HG03039 (cell line): ENCODE measurements around the gene IGFBP7.

Experiments used
- ATAC-seq: cut with Tn5 transposase; IDR thresholded peaks from one replicate; pipeline ENCODE4 v1.9.1; 2021; ENCODE audit warnings: mild to moderate bottlenecking, moderate library complexity; ENCODE audit not compliant: unreplicated experiment

IGFBP7 gene, protein sequence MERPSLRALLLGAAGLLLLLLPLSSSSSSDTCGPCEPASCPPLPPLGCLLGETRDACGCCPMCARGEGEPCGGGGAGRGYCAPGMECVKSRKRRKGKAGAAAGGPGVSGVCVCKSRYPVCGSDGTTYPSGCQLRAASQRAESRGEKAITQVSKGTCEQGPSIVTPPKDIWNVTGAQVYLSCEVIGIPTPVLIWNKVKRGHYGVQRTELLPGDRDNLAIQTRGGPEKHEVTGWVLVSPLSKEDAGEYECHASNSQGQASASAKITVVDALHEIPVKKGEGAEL

DNA sequence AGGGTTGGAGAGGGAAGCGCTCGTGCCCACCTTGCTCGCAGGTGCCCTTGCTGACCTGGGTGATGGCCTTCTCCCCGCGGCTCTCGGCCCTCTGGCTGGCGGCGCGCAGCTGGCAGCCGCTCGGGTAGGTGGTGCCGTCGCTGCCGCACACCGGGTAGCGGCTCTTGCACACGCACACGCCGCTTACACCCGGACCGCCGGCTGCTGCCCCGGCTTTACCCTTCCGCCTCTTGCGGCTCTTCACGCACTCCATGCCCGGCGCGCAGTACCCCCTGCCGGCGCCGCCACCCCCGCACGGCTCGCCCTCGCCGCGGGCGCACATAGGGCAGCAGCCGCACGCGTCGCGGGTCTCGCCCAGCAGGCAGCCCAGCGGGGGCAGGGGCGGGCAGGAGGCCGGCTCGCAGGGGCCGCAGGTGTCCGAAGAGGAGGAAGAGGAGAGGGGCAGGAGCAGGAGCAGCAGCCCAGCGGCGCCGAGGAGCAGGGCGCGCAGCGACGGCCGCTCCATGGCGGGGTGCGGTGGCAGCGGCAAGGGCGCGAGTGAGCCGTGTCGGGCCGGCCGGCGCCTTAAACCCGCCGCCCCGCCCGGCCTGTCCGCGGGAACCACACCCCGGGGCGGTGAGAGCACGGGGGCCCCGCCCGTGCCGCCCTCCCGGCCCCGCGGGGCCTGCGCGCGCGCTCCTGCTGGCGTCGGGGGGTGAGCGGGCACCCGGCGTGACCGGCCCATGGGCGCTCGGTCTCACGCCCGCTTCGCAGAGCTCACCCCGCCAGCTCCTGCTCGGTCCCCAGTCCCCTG lies at the start of gene IGFBP7:
Gene IGFBP7, minus strand, starts transcription at position 539 of the 793 bp plus-strand sequence. Its CDS starts 34 bp downstream, at position 505.
- ATAC-seq = no peak

DNA sequence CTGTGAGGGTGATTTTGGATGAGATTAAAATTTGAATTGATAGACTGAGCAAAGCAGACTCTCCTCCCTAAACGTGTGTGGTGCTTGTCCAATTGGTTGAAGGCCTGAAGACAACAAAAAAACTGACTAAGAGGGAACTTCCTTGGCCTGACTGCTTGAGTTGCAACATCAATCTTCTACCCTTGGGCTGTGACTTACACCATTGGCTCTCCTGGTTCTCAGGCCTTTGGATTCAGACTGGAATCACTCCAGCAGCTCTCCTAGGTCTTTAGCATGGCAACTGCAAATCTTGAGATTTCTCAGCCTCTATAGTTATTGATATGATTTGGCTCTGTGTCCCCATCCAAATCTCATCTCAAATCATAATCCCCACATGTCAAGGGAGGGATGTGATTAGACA lies 49.7 kb upstream of the IGFBP7 start:
- no peak for ATAC-seq

DNA sequence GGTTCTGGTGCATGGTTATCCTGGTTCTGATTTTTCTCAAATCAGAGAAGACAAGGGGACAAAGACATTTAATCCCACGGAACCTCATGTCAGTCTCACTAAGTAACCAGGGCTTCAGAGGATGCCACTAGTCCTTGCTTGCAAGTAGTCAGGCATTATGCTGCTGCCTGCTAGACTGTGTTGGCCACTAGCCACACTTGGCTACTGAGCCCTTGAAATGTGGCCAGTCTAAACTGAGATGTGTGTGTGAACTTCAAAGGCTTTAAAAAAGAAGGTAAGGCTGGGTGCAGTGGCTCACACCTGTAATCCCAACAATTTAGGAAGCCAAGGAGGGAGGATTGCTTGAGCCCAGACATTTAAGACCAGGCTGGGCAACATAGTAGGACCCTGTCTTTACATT lies 48.6 kb upstream of the IGFBP7 start:
- no peak for ATAC-seq

DNA sequence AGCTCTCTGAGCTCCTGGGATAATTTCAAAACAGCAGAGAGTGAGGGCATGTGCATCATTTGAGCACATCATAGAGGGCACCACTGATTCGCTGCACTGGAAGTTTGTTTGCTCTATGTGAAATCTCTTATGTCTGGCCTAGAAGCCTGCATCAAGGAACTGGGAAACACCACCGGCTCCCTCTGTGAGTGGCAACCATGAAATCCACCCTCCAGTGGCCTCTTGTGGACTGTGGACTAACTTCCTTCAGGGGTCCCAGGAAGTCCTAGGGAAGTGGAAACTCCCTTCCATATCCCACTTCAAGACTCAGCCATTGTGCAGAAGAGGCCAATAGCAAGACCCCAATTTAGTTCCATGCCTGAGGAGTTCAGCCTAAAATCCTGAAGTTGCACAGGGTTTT lies 48.0 kb upstream of the IGFBP7 start:
- no peak for ATAC-seq

DNA sequence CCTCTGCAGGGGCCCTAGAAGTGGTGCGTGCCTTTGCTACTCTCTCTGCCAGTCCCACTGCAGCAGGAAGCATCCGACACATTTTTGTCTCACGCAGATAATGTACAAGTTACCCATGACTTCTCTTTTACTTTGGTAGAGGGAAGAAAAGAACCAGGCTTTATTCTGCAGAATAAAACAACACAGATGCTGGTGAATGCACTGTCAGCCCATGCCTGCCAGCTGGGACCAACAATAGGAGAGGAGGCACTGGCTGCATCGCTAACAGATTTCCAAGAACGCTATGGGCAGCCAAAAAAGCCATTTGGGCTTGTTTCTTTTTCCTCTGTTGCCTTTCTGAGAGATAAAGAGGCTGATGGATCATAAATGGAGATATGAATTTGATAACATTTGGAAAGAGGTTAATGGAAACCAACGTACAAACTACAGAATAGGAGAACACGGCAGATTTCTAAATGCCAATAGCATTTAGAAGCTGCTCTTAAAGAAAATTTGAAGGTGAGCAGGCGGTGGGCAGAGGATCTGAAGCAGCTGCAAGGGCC lies 47.5 kb upstream of the IGFBP7 start:
- no peak for ATAC-seq

DNA sequence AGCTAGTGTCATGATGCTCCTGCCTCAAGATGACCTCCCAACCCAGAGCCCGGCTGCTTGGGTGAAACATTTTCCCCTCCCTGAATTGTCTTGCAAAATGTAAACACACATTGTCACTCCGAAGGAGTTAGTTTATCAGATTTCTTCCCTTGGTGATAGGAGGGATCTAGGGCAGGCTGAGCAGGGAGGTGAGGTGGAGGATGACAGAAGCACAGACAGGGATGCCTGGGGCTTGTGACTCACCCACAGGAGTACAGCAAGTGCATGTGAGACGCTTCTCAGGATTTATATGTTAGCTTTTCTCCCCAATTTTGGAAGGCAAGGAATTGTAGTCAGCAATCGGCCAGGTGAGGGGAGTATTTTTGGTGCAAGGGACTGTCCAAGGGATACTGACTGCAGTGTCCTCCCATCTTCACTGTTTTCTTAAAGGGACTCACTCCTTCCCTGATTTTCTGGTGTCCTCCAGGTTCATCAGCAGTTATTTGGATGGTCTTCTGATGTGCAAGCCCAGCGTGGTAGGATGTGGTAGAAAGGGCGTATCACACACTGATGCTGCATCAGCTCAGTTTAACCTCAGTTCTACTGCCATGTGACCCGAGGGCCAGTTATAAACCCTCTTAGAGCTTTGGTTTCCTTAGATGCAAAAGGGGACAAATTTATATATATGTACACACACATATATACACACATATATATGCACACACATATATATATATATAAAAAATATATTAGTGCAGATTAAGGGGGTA lies 46.2 kb upstream of the IGFBP7 start:
- ATAC-seq = no peak

DNA sequence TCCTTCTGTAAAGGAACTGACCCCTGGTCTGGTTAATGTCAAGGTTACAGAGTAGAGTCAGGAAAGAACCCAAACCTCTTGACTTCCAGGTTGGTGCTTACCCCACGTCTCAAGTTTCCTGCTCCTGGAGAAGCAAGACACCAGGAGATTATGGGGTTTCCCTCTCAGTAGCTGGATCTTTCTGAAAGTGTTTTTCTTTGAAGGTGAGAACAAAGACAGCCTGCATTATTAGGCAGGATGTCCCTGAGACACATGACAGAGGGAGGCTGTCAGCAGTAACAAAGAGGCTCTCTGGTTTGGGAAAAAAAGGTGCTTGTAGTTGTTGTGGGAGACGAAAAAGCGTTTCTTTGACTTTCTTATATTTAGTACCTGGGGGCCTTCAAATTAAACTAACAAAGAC lies 44.7 kb upstream of the IGFBP7 start:
- no peak for ATAC-seq

DNA sequence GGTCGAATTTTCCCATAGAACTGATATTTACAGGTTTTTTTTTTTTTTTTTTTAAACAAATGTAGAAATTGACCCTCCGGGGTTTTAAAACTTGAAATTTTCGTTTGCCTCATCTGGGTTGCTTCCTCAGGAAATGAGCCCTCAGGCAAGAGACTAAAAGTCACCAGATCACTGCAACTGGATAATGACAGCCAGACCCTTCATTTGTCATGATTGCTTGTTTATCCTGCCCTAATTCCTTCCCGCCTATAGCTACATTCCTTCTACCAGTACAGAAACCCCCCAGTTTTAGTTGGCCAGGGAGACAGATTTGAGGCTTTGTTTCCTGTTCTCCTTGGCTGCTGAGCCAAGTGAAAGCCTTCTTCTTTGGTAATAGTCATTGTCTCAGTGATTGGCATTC lies 44.0 kb upstream of the IGFBP7 start:
- no peak for ATAC-seq

DNA sequence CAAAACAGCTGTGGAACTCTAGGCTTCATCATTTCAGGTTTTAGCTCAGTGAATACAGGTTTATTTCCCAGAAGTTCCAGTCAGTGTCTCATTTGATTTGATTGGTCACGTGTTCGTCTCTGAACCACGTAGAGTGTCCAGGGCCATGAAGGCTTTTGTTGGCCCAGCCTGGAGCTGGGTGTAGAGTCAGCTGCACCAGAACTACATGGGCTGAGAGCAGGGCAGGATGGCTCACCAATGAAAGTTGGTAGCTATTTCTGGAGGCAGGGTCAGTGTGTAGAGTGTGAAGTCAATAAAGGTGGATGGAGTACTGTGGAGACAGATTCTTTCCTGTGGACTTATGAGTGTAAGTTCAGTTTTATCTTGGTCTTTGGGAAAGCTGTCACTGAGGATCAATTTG lies 43.0 kb upstream of the IGFBP7 start:
- no peak for ATAC-seq

DNA sequence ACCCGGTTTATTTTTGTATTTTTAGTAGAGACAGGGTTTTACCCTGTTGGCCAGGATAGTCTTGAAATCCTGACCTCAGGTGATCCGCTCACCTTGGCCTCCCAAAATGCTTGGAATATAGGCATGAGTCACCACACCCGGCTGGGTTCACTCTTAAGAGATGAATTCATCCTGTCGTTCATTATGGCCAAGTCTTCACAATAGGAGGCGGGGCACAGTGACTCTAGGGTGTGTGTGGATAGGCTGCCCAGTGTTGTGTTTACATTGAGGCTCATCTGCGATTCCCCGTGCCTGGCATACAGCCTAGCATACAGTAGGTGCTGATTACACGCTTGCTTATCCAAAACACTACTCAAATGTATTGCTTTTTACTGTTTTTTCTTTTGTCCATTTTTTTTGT lies 41.3 kb upstream of the IGFBP7 start:
- no peak for ATAC-seq

DNA sequence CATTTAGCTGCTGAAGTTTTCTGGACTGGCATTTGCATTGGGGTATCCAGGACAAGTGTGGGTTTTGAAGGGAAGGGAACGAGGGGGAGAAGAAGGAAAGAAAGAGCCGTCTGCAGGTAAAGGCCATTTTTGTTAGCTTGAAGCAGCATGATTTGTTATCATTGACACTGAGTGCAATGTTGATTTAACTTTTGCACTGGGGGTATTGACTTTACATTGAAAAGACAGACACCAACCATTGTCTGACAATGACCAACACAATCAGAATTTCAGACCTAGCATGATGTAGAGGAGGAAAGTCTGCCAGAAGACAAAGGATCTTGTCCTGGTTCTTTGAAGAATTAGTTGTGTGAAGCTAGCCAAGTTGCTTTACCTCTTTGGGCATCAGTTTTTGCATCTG lies 39.6 kb upstream of the IGFBP7 start:
- ATAC-seq = no peak

DNA sequence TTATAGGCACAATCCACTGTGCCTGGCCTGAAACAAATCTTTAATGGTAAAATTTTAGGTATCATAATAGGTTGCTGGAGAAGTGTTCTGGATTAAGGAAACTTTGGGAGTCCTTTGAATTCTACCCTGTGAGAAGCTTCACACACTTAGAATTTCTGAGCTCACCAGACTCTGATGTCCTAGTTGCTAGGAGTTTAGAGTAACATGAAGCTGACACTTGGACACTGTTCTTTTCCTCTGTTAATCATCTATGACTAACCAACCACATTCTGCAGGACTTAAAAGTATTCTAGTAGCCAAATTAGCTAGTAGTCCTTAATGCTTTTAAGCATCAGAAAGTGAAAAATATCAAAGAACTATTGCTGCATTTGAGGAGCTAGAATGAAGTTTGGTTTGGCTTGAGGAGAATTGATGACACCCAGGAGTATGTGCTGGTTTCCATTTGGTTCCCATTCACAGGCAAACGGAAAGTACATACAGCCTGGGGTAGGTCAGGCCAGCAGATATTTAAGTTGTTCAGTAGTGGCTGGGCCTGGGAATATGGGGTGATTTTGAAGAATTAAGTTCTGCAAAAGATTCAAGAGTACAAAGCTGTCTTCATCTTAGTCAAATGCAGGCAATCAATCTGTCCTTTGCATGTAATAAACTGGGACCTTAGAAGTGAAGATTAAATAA lies 38.8 kb upstream of the IGFBP7 start:
- no peak for ATAC-seq

DNA sequence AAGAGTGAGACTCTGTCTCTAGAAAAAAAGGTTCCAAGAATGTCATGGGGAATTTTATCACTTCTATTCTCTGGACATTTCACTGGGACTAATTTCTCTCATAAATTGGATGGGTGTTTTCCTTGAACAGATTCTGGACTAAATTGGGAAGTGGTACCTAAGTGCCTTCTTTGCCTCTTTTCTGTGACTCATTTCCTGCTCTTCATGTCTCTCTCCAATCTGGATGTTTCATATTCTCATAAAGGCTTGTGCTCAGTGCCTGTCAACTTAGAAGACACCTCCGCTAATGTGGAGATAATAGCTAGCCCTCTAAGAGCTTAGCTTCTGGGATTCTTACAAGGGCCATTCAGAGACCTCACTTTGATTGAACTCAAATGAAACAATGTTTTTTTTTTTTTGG lies 38.0 kb upstream of the IGFBP7 start:
- no peak for ATAC-seq

DNA sequence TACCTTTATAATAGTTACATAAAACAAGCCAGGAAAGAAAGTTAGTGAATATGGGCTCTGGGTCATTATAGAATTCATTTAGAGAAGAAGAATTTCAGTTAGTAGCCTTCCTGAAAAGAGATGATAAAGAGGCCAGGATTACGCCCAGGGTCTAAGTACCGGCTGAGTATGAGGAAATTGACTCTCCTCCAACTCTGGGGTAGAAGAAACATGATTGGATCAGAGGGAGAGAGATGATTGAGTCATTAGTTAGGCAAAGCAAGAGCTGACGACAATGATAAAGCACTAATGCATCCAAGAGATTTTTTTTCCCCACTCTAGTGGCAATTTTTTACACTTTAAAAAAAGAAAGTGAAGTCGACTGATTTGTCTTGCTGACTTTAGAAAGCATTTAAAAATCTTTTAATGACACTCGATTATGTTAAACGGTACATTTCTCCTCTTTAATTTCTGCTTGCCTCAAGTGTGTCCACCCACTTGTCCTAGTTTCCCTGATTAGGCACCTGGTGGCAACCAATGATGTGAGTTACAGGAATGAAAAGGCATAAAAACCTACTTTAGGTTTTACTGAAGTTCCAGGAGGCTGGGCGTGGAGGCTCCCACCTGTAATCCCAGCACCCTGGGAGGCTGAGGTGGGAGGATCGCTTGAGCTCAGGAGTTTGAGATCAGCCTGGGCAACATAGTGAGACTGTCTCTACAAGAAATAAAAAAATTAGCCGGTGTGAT lies 37.3 kb upstream of the IGFBP7 start:
- no peak for ATAC-seq

DNA sequence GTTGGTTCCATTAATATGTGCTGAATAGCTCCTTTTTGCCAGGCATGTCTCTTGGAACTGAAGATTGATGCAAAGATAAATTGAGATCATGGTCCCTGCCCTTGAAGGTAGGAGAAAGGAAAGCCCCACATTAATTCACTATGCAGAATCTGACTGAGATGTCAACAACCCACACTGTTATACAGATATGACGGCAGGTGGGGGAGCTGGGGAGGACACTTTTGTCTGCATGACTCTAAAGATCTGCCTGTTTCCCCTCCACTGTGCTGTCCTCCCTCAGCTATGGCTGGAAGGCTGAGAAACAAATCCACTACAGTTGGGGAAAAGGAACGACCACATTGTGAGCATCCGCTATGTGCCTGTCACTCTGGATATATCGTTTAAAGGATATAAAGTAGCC lies 36.3 kb upstream of the IGFBP7 start:
- ATAC-seq = no peak

DNA sequence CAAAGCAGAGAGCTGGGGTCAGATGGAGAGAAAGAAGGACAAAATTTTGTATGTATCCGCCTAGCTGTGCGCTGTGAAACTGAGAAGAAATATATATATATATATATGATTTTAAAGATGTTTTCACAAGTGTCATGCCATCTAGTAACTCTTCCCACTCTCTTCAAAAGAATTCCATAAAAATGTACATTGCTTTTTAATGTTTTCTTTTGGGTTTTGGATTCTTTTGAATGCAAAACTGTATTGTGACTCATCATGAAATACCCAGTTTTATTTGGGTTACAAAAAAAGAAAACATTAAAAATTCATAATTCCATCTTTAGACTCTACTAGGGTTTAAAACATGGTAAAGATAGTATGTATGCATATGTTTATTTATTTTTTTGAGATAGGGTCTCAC lies 34.3 kb upstream of the IGFBP7 start:
- no peak for ATAC-seq

DNA sequence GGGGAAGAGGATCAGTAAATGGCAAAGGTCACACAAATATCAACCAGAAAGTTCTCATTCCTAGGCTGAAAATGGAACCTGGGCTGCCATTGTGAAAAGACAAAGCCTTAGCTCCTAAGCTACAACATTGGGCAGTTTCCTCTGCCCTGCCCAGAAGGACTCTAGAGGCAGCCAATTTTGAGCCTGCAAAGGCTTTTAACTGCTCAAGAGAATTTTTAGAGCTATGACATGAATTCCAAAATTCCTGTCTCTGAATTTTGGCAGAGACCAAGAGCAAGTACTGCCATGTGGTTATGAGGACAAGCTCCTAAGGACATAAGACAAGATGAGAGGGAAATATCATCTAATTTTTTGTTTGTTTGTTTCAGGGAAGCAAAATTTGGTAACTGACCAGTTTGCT lies 29.6 kb upstream of the IGFBP7 start:
- no peak for ATAC-seq

DNA sequence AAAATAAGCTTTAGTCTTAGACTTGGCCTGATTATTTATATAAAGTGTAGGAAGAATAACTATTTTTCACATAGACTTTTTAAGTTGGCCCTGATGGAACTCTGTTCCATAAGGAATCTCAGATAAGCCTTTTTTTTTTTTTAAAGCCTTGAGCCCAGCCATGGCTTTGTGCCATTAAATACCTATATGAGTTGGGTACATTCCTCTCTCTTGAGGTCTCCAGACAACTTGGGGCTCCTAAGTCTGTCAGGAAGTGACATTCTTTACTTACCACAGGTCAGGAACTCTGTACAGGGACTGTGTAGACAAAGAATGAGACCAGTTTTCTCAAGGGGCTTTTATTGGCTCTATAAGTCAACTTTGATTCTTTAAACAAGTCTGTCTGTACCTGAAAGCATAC lies 27.1 kb upstream of the IGFBP7 start:
- no peak for ATAC-seq

DNA sequence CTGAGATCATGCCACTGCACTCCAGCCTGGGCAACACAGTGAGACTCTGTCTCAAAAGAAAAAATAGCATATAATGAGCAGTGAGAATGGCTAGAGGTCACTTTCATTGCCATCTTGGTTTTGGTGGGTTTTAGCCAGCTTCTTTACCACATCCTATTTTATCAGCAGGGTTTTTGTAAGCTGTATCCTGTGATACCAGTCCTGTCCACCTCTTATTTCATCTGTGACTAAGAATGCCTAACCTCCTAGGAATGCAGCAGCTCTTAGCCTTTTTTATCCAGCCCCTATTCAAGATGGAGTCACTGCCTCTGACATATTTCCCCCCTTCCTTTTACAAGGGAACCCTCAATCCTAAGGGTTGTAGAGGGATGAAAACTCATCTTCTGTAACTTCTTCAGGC lies 26.1 kb upstream of the IGFBP7 start:
- ATAC-seq = no peak

DNA sequence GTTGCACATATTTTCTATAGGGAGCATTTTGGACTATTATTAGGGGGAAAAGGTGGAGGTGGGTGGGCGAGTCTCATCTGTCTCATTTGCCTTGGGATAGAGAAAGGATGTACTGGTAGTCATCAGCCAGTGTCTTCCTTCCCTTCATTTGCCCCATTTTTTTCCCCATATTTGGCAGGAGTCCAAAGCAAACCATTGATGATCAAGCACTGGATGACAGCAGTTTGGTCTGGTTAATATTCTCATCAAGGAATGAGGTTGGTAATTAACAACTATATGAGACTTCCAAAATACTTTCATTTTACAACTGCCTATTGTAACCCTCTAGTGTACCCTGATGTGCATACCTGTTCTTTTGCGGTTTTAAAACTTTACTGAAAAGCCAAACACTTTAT lies 22.6 kb upstream of the IGFBP7 start:
- no peak for ATAC-seq
